Ecto neural progenitor cell (in vitro differentiated cells): ENCODE data around the gene OR2V1.
"Not testable (repeated sequence)": the region's sequence is repeated elsewhere in the genome, so short reads cannot be mapped to it uniquely, and the experiment has no call there.

Source experiments
- DNase-seq: peaks from one replicate; pipeline ENCODE4 v3.0.0-alpha.2; 2018; ENCODE audit warnings: low spot score

The OR2V1 gene

GRCh38 chr5:181101930-181102674, 28.9 kb downstream of the OR2V1 start:
- not testable (repeated sequence) for DNase-seq

- not testable (repeated sequence) for DNase-seq
Measured at GRCh38 chr5:181101030-181101641, 29.8 kb downstream of the OR2V1 start.

DNA sequence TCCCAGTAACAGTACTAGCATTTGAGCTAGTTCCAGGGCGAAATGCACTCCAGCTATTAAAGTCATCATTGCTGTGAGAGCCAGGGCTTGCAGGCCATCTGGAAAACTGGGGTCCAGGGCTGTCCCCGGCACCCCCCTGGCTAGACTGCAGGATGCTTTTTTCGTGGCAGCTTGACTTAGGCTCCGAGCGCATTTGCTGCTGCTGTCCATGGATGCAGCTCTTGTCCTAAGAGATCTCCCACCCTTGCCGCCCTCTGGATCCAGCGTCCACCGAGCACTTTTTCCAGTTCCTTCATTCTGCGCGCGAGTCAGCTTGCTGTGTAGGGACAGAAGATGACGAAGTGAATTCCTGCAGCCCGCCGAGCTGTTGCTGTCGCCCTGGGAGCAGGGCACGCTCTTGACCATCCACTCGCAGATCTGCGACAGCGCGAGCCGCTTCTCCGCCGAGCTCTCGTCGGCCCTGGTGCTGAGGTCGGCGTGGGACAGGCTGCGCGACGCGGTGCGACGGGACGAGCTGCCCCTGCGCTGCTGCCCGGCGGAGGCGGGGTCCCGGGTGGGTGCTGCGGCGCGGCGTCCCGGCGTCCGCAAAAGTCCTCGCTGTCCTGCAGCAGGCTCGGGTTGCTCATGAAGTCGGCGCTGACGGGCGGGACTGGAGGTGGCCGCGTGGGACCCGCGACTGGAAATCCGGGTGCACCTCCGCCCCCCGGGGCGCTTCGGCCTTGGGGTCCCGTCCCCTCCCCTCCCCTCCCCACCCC, 30.7 kb downstream of the OR2V1 start:
- peak; percentile 68 for DNase-seq

GRCh38 chr5:181099602-181100086, 31.3 kb downstream of the OR2V1 start:
- DNase-seq, result no peak

GRCh38 chr5:181098762-181099601, 32.0 kb downstream of the OR2V1 start:
- no peak for DNase-seq

GRCh38 chr5:181097759-181098491, 33.0 kb downstream of the OR2V1 start:
- not testable (repeated sequence) for DNase-seq

GRCh38 chr5:181097383-181097753, 33.6 kb downstream of the OR2V1 start:
- DNase-seq, result not testable (repeated sequence)

DNA sequence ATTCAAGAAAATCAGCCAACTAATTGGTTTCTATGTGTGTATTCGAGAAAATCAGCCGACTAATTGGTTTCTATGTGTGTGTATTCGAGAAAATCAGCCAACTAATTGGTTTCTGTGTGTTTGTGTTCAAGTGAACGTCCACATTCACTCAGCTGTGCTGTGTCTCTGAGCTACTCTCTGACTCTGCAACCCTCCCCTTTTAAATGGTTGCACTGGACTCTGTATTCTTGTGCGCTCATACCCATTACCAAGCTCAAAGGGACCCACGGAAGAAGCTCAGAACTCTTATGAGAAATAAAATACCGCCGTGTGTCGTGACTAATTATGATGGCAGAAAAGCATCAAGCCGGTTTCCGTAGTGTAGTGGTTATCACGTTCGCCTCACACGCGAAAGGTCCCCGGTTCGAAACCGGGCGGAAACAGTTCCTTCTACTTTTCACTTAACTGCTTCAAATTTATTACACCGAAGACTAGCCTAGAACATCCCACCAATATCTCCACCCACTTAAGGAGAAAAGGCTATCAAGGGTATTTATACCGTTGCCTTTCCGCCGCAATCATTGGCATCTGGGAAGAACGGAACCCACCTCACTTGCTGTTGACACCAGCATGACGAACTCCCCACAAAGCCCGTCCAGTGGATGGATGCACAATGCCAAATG, 34.1 kb downstream of the OR2V1 start:
- not testable (repeated sequence) for DNase-seq

DNA sequence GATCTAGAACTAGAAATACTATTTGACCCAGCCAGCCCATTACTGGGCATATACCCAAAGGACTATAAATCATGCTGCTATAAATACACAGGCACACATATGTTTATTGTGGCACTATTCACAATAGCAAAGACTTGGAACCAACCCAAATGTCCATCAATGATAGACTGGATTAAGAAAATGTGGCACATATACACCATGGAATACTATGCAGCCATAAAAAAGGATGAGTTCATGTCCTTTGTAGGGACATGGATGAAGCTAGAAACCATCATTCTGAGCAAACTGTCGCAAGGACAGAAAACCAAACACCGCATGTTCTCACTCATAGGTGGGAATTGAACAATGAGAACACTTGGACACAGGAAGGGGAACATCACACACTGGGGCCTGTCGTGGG, 35.8 kb downstream of the OR2V1 start:
- DNase-seq, result not testable (repeated sequence)

DNA sequence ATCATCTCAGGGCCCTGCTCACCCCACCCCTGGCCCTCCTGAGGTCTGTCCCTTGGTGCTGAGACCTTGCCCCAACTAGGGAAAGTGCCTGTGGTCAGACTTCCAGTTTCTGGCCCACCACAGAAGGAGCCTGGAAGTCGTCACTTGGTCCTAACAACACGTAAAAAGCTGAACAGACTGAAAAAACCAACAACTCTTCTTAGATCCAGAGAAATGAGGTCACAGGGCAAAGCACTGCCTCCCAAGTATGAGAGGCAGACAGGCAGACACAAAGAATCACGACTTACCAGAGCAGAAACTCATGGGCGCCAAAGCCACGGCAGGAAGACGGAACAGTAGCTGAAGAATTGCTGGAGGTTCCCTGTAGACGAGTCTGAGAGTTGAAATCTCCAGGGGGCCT, 38.5 kb downstream of the OR2V1 start:
- DNase-seq, result no peak

- peak; percentile 56 for DNase-seq
Measured at GRCh38 chr5:181088289-181088688, 42.7 kb downstream of the OR2V1 start.

- DNase-seq, result no peak
Measured at GRCh38 chr5:181087309-181087708, 43.7 kb downstream of the OR2V1 start.

DNA sequence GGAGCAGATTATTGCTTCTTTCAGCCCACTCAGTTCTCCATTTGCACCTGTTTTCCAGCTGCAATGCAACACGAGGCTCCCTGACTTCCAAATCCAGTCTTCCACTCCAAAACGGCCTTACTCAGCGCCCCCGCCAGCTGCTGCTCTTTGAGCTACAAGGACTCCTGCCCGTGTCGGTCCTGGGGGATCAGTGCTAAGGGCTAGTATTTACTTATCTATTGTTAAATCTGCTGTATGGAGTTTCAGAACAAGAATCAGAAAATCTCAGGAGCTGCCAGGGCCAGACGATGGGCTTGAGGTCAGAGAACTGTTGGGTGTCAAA, 44.1 kb downstream of the OR2V1 start:
- no peak for DNase-seq

DNA sequence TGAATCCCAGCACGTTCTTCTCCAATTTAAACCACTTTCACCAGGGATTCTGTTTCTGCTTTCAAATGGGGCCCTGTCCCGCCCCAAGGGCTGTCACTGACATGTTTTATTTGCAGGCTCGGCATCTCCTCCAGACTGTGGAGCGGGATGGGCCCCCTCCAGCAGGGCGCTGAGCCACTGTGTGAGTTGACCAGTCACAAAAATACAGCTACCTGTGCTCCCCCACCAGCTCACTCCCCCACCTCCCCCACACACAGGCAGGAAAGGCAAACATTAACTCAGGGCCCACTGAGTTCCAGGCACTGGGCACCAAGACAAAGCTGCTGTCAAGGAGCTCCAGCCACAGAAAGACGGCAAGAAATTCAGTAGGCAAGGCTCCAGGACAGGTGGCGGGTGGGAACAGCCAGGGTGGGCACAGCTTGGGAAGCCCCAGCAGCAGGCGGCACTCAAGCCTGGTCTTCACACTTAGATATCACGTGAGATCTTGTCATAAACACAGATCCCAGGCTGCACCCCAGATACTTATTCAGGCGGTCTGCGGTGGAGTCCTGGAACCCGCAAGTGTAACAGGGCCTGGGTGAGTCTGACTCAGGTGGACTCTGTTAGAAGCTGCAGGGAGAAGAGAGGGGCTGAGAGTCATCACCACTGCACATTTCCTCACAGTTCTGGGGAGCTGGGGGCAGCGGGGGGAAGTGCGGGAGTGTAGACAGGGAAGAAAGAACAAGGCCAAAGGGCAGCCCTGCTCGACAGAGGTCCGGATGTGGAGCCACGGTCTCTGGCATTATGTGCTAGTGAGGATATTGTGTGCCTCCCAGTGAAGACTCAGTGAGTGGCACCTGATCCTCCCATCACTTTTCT, 44.7 kb downstream of the OR2V1 start:
- DNase-seq, result no peak

GRCh38 chr5:181084621-181085195, 46.3 kb downstream of the OR2V1 start:
- no peak for DNase-seq

- no peak for DNase-seq
Measured at GRCh38 chr5:181081989-181082388, 49.0 kb downstream of the OR2V1 start.

DNA sequence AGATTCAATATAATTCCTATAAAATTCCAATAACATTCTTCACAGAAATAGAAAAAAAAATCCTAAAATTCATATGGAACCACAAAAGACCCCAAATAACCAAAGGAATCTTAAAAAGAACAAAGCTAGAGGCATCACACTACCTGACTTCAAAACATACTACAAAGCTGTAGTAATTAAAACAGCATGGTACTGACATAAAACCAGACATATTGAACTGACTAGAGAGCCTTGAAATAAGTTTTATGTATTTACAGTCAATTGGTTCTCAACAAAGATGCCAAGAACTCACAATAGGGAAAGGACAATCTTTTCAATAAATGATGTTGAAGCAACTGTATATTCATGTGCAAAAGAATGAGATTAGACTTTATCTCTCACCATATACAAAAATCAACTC, 54.0 kb downstream of the OR2V1 start:
- no peak for DNase-seq
